Right lobe of liver (tissue), 6 donors: ENCODE measurements around the gene PRKCA. TPM values are rescaled to one million over a fixed set of nuclear protein-coding genes. Genes with fewer than 3 reads are reported as not detected.
A peak's percentile ranks its signal among the peaks of the same experiment; 100 is the strongest.

Source experiments
- ATAC-seq, 4 donors: fragments of 200-7000 bp; cut with Tn5 transposase; one replicate each; pipeline ENCODE4 v1.9.1; 2020; ENCODE audit warnings: mild to moderate bottlenecking in 4 of 4, moderate library complexity in 4 of 4
- DNase-seq, 3 donors: peaks; one replicate each; pipeline ENCODE4 v3.0.0-alpha.2; 2020
- H3K27ac ChIP-seq, 3 donors: fragments of 200-600 bp; one replicate each; pipeline ENCODE4 v1.8.0; 2022
- H3K27me3 ChIP-seq, 2 donors: fragments of 200-600 bp; one replicate each; pipeline ENCODE4 v1.8.0; 2022
- H3K36me3 ChIP-seq, 4 donors: fragments of 200-600 bp; sonication (generic) in 1 of 4; one replicate each; pipeline versions ENCODE4 v1.5.1 to v1.8.0; 2017 to 2022; ENCODE audit warnings: control low read depth in 1 of 4
- H3K4me1 ChIP-seq, 4 donors: fragments of 200-600 bp; sonication (generic) in 1 of 4; one replicate each; pipeline versions ENCODE4 v1.5.1 to v1.8.0; 2017 to 2022; ENCODE audit warnings: control low read depth in 1 of 4
- H3K4me3 ChIP-seq, 3 donors: fragments of 200-600 bp; one replicate each; pipeline ENCODE4 v1.8.0; 2022
- H3K9me3 ChIP-seq, 4 donors: fragments of 200-600 bp; sonication (generic) in 1 of 4; one replicate each; pipeline versions ENCODE4 v1.5.1 to v1.8.0; 2017 to 2022; ENCODE audit warnings: control low read depth in 1 of 4
- POLR2A ChIP-seq: fragments of 450-650 bp; IDR thresholded peaks from one replicate; pipeline ENCODE4 v1.6.1; 2017; ENCODE audit warnings: antibody characterized with exemption, mild to moderate bottlenecking
- WGBS: methylation state at CpG from one replicate; pipeline ENCODE4 v1.1.6; 2018; ENCODE audit warnings: low coverage, low lambda C conversion rate; ENCODE audit not compliant: insufficient coverage; ENCODE audit errors: missing lambda C conversion rate; 5-methylcytosine and 5-hydroxymethylcytosine counted together
- intact Hi-C, 2 donors: fragments of 100-400 bp; cut with DNase I; formaldehyde crosslinking; loops; one replicate each; pipeline versions ENCODE4 v1.11.2 to v1.14.1; 2022
- total RNA-seq, 6 experiments: library from RNA; depleted of rRNA in 2 of 6; stranded (reverse); fragments of >200 nt in 2 of 6; fragmentation: NEBNext Ultra II Directional in 3 of 6; extraction: Animal tissue kit (Norgen Biotek cat#: 25700) in 3 of 6; gene quantifications; one replicate each; pipeline versions ENCODE4 v1.1.0 to v1.2.4, GENCODE V29; 2016 to 2023
- TF ChIP-seq, protein P1 (sequence below), 4 donors: fragments of 200-600 bp in 3 of 4; fragments of 450-650 bp in 1 of 4; IDR thresholded peaks; one replicate each; pipeline versions ENCODE4 v1.5.1 to v1.8.0; 2016 to 2022; ENCODE audit warnings: antibody characterized with exemption in 4 of 4, mild to moderate bottlenecking in 2 of 4
- donor health status: DM: no; HTN: yes; CAD: no.
- donor health status: DM: no; HTN: no; CAD: no.
- donor health status: DM: no; HTN: no; CAD: no.
- donor health status: DM: no; HTN: yes; CAD: no.
- donor health status: DM: no; HTN: yes; CAD: no.

The PRKCA gene
- total RNA-seq, 6 experiments from 2014 or later = 11.7 to 23.0 (median 18.7) TPM

DNA sequence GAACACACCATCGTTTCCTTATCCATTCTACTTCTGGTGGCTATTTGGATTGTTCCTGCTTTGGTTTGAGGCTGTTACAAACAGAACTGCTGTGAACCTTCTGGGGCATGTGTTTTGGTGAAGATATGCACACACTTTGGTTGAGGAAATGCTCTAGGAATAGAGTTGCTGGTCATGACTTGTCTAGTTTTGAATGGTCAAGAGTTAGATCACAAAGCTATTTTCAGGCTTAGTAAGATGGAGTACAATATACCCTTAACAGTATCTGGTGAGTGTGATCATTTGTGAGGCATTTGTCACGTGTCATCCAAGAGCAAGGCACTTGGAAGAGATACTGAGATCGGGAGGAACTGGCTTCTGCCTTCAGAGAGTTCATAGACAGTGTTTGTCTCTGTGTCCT, 485.5 kb downstream of the PRKCA start:
- ATAC-seq = no peak
- H3K27me3 ChIP-seq = no peaks in the 10 kb centered on the region
- no peaks in the 10 kb centered on the region for H3K9me3 ChIP-seq
- intact Hi-C loops = no loop called here
- no peak overlapping the region for H3K27ac ChIP-seq
- peaks cover 0 to 18% (median 4%) of the 10 kb centered on the region in 4 donors for H3K36me3 ChIP-seq
- no peak for DNase-seq
- TF ChIP-seq, protein P1, sequence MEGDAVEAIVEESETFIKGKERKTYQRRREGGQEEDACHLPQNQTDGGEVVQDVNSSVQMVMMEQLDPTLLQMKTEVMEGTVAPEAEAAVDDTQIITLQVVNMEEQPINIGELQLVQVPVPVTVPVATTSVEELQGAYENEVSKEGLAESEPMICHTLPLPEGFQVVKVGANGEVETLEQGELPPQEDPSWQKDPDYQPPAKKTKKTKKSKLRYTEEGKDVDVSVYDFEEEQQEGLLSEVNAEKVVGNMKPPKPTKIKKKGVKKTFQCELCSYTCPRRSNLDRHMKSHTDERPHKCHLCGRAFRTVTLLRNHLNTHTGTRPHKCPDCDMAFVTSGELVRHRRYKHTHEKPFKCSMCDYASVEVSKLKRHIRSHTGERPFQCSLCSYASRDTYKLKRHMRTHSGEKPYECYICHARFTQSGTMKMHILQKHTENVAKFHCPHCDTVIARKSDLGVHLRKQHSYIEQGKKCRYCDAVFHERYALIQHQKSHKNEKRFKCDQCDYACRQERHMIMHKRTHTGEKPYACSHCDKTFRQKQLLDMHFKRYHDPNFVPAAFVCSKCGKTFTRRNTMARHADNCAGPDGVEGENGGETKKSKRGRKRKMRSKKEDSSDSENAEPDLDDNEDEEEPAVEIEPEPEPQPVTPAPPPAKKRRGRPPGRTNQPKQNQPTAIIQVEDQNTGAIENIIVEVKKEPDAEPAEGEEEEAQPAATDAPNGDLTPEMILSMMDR (IDR thresholded peaks at IDR 0.05) = no peak
- no peak for TF ChIP-seq POLR2A
- no peak overlapping the region for H3K4me3 ChIP-seq
- 71% methylated on average over 3 of the region's 3 CpGs for WGBS
- H3K4me1 ChIP-seq = no peaks in the 10 kb centered on the region

DNA sequence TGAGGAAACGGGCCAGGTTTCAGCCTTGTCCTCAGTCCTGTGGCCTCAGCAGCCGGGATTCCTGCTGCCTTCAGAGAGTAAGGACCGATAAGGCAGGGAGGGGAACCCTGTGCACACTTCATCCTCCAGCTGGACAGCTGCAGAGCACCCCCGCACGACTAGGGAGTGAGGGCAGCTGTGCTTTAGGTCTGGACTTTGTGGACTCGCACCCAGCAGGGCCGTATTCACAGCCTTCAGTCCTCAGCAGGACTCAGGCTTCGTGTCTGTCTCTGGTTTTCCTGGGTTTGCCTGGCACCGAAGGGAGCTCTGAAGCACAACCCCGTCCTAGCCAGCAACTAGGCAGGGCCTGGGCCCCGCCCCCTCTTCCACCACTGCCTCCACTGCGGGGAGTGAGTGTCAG, 486.7 kb downstream of the PRKCA start:
- Histone ChIP-seq H3K36me3 (peaks cover 0 to 18% (median 4%) of the 10 kb centered on the region in 4 donors), H3K27ac (no peak overlapping the region), H3K27me3 (no peaks in the 10 kb centered on the region), H3K4me3 (no peak overlapping the region), H3K9me3 (no peaks in the 10 kb centered on the region), H3K4me1 (peaks cover 0 to 11% (median 0%) of the 10 kb centered on the region in 4 donors)
- 80% methylated on average over 10 of the region's 12 CpGs for WGBS
- DNase-seq = no peak
- intact Hi-C loops = no loop called here
- ATAC-seq = peak in 1 of 4 donors; percentile 12
- no peak for TF ChIP-seq POLR2A
- TF ChIP-seq, protein P1 (IDR thresholded peaks at IDR 0.05) = no peak

DNA sequence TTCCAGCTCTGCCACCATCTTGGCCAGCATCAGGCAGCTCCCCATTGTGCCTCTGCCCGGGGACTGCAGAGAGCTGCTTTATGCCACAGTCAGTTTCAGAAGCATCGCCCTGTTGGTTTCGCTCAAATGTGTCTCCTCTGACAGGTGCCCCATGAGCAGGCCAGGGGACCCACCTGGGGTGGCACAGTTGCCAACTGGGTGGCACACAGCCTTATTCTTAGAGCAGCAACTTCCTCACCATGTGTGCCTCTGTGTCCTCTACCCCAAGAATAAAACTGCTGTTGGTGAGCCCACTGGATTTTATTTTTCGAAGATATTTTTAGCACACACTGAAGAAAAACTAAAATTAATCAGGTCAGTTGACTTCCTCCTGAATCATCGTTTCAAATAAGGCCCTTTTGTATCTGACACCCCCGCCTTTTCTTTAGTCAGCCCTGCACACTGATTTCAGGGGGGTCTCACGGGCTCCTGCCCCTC, 487.6 kb downstream of the PRKCA start:
- WGBS = 66% methylated on average over 4 of the region's 7 CpGs
- ATAC-seq (no peak), DNase-seq (no peak)
- intact Hi-C loops = no loop called here
- H3K4me3 ChIP-seq = no peak overlapping the region
- peaks cover 0 to 18% (median 4%) of the 10 kb centered on the region in 4 donors for H3K36me3 ChIP-seq
- peaks cover 0 to 11% (median 0%) of the 10 kb centered on the region in 4 donors for H3K4me1 ChIP-seq
- no peak overlapping the region for H3K27ac ChIP-seq
- H3K9me3 ChIP-seq = no peaks in the 10 kb centered on the region
- no peak for TF ChIP-seq POLR2A
- H3K27me3 ChIP-seq = no peaks in the 10 kb centered on the region

DNA sequence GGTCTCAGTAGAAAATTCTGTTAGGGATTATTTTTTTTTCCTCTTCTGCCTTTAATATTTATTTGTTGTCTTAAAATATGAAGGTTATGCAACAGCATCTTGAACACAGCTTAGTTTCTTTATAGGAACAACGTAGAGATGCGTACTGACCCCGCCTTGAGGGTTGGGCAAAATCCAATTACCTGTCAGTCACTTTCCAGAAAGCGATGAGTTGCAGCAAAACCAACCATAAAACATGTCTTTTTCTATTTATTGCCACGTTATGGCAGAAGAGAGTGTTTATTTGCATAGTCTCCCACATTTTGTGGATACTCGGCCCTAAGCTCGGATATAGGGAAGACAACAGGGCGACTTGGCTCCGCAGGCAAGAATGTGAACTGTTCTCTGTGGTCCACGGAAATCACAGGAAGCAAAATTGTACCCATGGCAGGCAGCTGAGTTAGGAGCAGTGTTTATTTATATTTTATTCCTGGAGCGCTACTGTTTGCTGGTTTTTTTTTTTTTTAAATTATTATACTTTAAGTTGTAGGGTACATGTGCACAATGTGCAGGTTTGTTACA, 488.2 kb downstream of the PRKCA start:
- H3K27me3 ChIP-seq = no peaks in the 10 kb centered on the region
- no peak overlapping the region for H3K27ac ChIP-seq
- WGBS = 86% methylated on average over 11 of the region's 11 CpGs
- no peak overlapping the region for H3K4me3 ChIP-seq
- no peak for TF ChIP-seq POLR2A
- TF ChIP-seq, protein P1 (IDR thresholded peaks at IDR 0.05) = no peak
- H3K9me3 ChIP-seq = no peaks in the 10 kb centered on the region
- peaks cover 0 to 18% (median 4%) of the 10 kb centered on the region in 4 donors for H3K36me3 ChIP-seq
- peaks cover 0 to 11% (median 0%) of the 10 kb centered on the region in 4 donors for H3K4me1 ChIP-seq
- ATAC-seq (no peak), DNase-seq (no peak)
- intact Hi-C loops = no loop called here

DNA sequence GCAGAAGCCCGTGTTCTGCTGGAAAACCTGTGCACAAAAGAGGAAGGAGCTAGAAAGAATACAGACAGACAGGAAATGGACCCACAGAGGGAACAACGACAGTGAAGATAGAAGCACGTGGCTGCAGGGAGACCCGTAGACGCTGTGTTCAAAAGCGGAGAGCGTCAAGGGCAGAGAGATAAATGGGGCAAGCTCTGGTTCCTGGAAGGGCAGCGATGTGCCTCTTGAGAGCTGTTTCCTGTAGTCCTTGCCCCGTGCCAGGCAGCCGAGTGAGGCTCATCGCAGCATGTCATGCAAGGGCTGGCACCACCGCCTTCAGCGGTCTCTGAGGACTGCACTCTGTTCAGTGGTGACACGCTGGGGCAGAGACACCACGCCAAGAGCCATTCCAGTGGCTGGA, 488.9 kb downstream of the PRKCA start:
- Histone ChIP-seq H3K36me3 (peaks cover 0 to 18% (median 4%) of the 10 kb centered on the region in 4 donors), H3K4me1 (peaks cover 0 to 11% (median 0%) of the 10 kb centered on the region in 4 donors), H3K9me3 (no peaks in the 10 kb centered on the region), H3K27ac (no peak overlapping the region), H3K4me3 (no peak overlapping the region), H3K27me3 (no peaks in the 10 kb centered on the region)
- ATAC-seq (peak; percentile 28 to 66 (median 46)), DNase-seq (no peak)
- no peak for TF ChIP-seq POLR2A
- TF ChIP-seq, protein P1 (IDR thresholded peaks at IDR 0.05) = no peak
- 57% methylated on average over 11 of the region's 15 CpGs for WGBS
- intact Hi-C loops = no loop called here
